Measurements from ENCODE around the gene YEATS4. TPM values are rescaled to one million over a fixed set of nuclear protein-coding genes. Genes with fewer than 3 reads are reported as not detected.

YEATS4 gene
- total RNA-seq, 1 donor from 2014 or later: 32.1 TPM

GRCh38 chr12:69388371-69388770 is 28.8 kb downstream of the YEATS4 start:
- no peak overlapping the region for H3K4me3 ChIP-seq (ENCODE audit: low read depth, low read length)
- peak; percentile 33 for TF ChIP-seq CTCF (IDR thresholded peaks at IDR 0.05; ENCODE audit: insufficient read depth, low read length, severe bottlenecking)
- FAIRE-seq (no peak), DNase-seq (ENCODE audit: low read depth) (peak; percentile 67)
- no peaks in the 10 kb centered on the region for H3K36me3 ChIP-seq (ENCODE audit: control insufficient read depth, insufficient read depth, low read length)
- no peaks in the 10 kb centered on the region for H3K27me3 ChIP-seq (ENCODE audit: control insufficient read depth, insufficient read depth, low read length)

GRCh38 chr12:69389831-69390230 is 30.3 kb downstream of the YEATS4 start:
- FAIRE-seq (no peak), DNase-seq (ENCODE audit: low read depth) (no peak)
- no peak overlapping the region for H3K4me3 ChIP-seq (ENCODE audit: low read depth, low read length)
- no peaks in the 10 kb centered on the region for H3K36me3 ChIP-seq (ENCODE audit: control insufficient read depth, insufficient read depth, low read length)
- no peak for TF ChIP-seq CTCF (IDR thresholded peaks at IDR 0.05; ENCODE audit: insufficient read depth, low read length, severe bottlenecking)
- no peaks in the 10 kb centered on the region for H3K27me3 ChIP-seq (ENCODE audit: control insufficient read depth, insufficient read depth, low read length)

- H3K36me3 ChIP-seq (ENCODE audit: control insufficient read depth, insufficient read depth, low read length): no peaks in the 10 kb centered on the region
- no peaks in the 10 kb centered on the region for H3K27me3 ChIP-seq (ENCODE audit: control insufficient read depth, insufficient read depth, low read length)
- no peak for FAIRE-seq
- H3K4me3 ChIP-seq (ENCODE audit: low read depth, low read length): no peak overlapping the region
- DNase-seq (ENCODE audit: low read depth): peak; percentile 82
- TF ChIP-seq CTCF (IDR thresholded peaks at IDR 0.05; ENCODE audit: insufficient read depth, low read length, severe bottlenecking): no peak
These were observed 32.8 kb downstream of the YEATS4 start for GRCh38 chr12:69392179-69392928.

- Histone ChIP-seq H3K4me3 (ENCODE audit: low read depth, low read length) (no peak overlapping the region), H3K27me3 (ENCODE audit: control insufficient read depth, insufficient read depth, low read length) (no peaks in the 10 kb centered on the region), H3K36me3 (ENCODE audit: control insufficient read depth, insufficient read depth, low read length) (no peaks in the 10 kb centered on the region)
- TF ChIP-seq CTCF (IDR thresholded peaks at IDR 0.05; ENCODE audit: insufficient read depth, low read length, severe bottlenecking): no peak
- FAIRE-seq (no peak), DNase-seq (ENCODE audit: low read depth) (peak; percentile 35)
These were observed 36.5 kb downstream of the YEATS4 start for GRCh38 chr12:69396041-69396440.

GRCh38 chr12:69396963-69397362 is 37.4 kb downstream of the YEATS4 start:
- Histone ChIP-seq H3K4me3 (ENCODE audit: low read depth, low read length) (no peak overlapping the region), H3K27me3 (ENCODE audit: control insufficient read depth, insufficient read depth, low read length) (no peaks in the 10 kb centered on the region), H3K36me3 (ENCODE audit: control insufficient read depth, insufficient read depth, low read length) (no peaks in the 10 kb centered on the region)
- DNase-seq (ENCODE audit: low read depth): no peak
- no peak for TF ChIP-seq CTCF (IDR thresholded peaks at IDR 0.05; ENCODE audit: insufficient read depth, low read length, severe bottlenecking)
- no peak for FAIRE-seq

GRCh38 chr12:69397978-69398377 is 38.4 kb downstream of the YEATS4 start:
- no peak for TF ChIP-seq CTCF (IDR thresholded peaks at IDR 0.05; ENCODE audit: insufficient read depth, low read length, severe bottlenecking)
- Histone ChIP-seq H3K27me3 (ENCODE audit: control insufficient read depth, insufficient read depth, low read length) (no peaks in the 10 kb centered on the region), H3K36me3 (ENCODE audit: control insufficient read depth, insufficient read depth, low read length) (no peaks in the 10 kb centered on the region), H3K4me3 (ENCODE audit: low read depth, low read length) (no peak overlapping the region)
- FAIRE-seq (no peak), DNase-seq (ENCODE audit: low read depth) (no peak)
